ENCODE measurements around the gene FLRT2. TPM values are rescaled to one million over a fixed set of nuclear protein-coding genes. Genes with fewer than 3 reads are reported as not detected.

FLRT2 gene
- total and polyA plus RNA-seq, 10 donors: 7.8 to 63.9 (median 23.8) TPM

GRCh38 chr14:85701116-85701515 is 171.2 kb downstream of the FLRT2 start:
- DNase-seq: no peak
- no peak overlapping the region for H3K4me3 ChIP-seq
- no peaks in the 10 kb centered on the region for H3K27me3 ChIP-seq (replicated peaks in 1 of 7)
- no peak overlapping the region for H3K27ac ChIP-seq
- H3K9me3 ChIP-seq: no peaks in the 10 kb centered on the region
- intact Hi-C loops (cut with DNase I; ENCODE audit: low total_unique reads): no loop called here
- no peak for TF ChIP-seq CTCF (IDR thresholded peaks at IDR 0.05 in 8 of 11, conservative IDR thresholded peaks at IDR 0.05 in 3 of 11)
- TF ChIP-seq POLR2AphosphoS5 (IDR thresholded peaks at IDR 0.05): no peak
- TF ChIP-seq POLR2A (IDR thresholded peaks at IDR 0.05): no peak
- WGBS, 5 donors: 72 to 88% (median 82%) methylated on average over 6 of the region's 6 CpGs
- H3K36me3 ChIP-seq: no peaks in the 10 kb centered on the region
- H3K4me1 ChIP-seq: no peaks in the 10 kb centered on the region

DNA sequence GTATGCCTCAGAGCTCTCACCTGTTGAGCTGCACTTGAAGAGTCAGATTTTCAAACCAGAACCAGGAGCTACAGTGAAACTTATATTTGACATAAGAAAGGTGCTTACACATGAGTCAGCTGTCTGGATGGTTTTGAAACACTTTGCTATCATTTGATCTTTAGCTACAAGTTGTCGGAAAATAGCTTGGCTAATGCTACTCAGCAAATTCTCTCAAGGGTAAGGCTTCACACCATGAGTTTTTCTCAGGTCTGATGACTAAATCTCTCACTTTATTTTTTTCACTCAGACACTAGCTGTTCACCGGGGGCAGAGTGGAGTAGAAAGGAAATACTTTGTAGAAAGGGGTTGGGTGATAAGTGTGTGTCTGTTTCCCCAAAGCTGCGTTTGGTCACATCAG is 171.8 kb downstream of the FLRT2 start:
- intact Hi-C loops (cut with DNase I; ENCODE audit: low total_unique reads): no loop called here
- no peaks in the 10 kb centered on the region for H3K4me1 ChIP-seq
- H3K9me3 ChIP-seq: no peaks in the 10 kb centered on the region
- no peaks in the 10 kb centered on the region for H3K27me3 ChIP-seq (replicated peaks in 1 of 7)
- TF ChIP-seq POLR2AphosphoS5 (IDR thresholded peaks at IDR 0.05) (no peak), POLR2A (IDR thresholded peaks at IDR 0.05) (no peak), CTCF (IDR thresholded peaks at IDR 0.05 in 8 of 11, conservative IDR thresholded peaks at IDR 0.05 in 3 of 11) (no peak)
- H3K4me3 ChIP-seq: no peak overlapping the region
- 27 to 45% (median 36%) methylated on average over 3 of the region's 3 CpGs for WGBS, 5 donors
- no peaks in the 10 kb centered on the region for H3K36me3 ChIP-seq
- no peak for DNase-seq
- no peak overlapping the region for H3K27ac ChIP-seq

DNA sequence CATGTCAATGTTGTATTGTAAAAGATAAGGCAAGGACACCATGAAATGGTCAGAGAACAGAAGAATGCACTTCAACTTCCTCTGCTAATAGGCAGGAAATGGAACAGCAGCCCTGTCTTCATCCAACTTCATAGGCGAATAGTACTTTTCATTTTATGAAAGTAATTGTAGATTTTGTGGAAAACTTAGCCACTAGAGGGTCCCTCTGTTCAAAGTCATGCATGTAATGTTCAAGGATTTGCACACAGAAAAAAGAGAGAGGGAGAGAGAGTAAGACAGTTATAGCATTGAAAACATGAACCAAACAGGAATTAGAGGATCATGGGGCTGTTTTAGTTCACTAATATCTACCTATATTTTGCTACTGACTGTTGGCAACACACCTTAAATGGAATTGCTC is 172.2 kb downstream of the FLRT2 start:
- intact Hi-C loops (cut with DNase I; ENCODE audit: low total_unique reads): no loop called here
- 29 to 50% (median 45%) methylated on average over 1 of the region's 1 CpG for WGBS, 5 donors

GRCh38 chr14:85702997-85703396 is 173.1 kb downstream of the FLRT2 start:
- TF ChIP-seq POLR2AphosphoS5 (IDR thresholded peaks at IDR 0.05) (no peak), POLR2A (IDR thresholded peaks at IDR 0.05) (no peak), CTCF (IDR thresholded peaks at IDR 0.05 in 8 of 11, conservative IDR thresholded peaks at IDR 0.05 in 3 of 11) (no peak)
- intact Hi-C loops (cut with DNase I; ENCODE audit: low total_unique reads): no loop called here

More for the DNA sequence above, 172.2 kb downstream of the FLRT2 start:
- H3K36me3 ChIP-seq: no peaks in the 10 kb centered on the region
- H3K4me1 ChIP-seq: no peaks in the 10 kb centered on the region
- TF ChIP-seq POLR2A (IDR thresholded peaks at IDR 0.05) (no peak), CTCF (IDR thresholded peaks at IDR 0.05 in 8 of 11, conservative IDR thresholded peaks at IDR 0.05 in 3 of 11) (no peak), POLR2AphosphoS5 (IDR thresholded peaks at IDR 0.05) (no peak)
- DNase-seq: no peak
- no peaks in the 10 kb centered on the region for H3K9me3 ChIP-seq
- no peak overlapping the region for H3K4me3 ChIP-seq
- no peak overlapping the region for H3K27ac ChIP-seq
- no peaks in the 10 kb centered on the region for H3K27me3 ChIP-seq (replicated peaks in 1 of 7)

More at GRCh38 chr14:85702997-85703396, 173.1 kb downstream of the FLRT2 start:
- Histone ChIP-seq H3K9me3 (no peaks in the 10 kb centered on the region), H3K36me3 (no peaks in the 10 kb centered on the region), H3K4me1 (no peaks in the 10 kb centered on the region), H3K4me3 (no peak overlapping the region), H3K27ac (no peak overlapping the region), H3K27me3 (replicated peaks in 1 of 7) (no peaks in the 10 kb centered on the region)
- DNase-seq: no peak
- WGBS, 5 donors: 68 to 88% (median 80%) methylated on average over 3 of the region's 3 CpGs
